H1 (cell line): ENCODE measurements around the gene SLC16A8. TPM values are rescaled to one million over a fixed set of nuclear protein-coding genes. Genes with fewer than 3 reads are reported as not detected.

Source experiments
- BCL11A ChIP-seq, 2 experiments: IDR thresholded peaks; one replicate each; pipeline ENCODE4 v1.6.1; 2011; ENCODE audit warnings: low read depth in 2 of 2, low read length in 2 of 2, mild to moderate bottlenecking in 2 of 2
- CBX5 ChIP-seq: fragments of 300-800, 300-1000 bp; sonication (generic); IDR thresholded peaks from 2 replicates; pipeline ENCODE4 v1.7.1; 2016; ENCODE audit warnings: antibody characterized with exemption, low read length, low read depth
- EP300 ChIP-seq, 2 experiments: IDR thresholded peaks; 1 replicate in 1 of 2; 2 replicates in 1 of 2; pipeline ENCODE4 v1.6.1; 2011 to 2012; ENCODE audit warnings: low read depth in 2 of 2, low read length in 2 of 2, mild to moderate bottlenecking in 2 of 2, borderline replicate concordance in 1 of 2, inconsistent platforms in 1 of 2, moderate library complexity in 1 of 2
- POU5F1 ChIP-seq: IDR thresholded peaks from 2 replicates; pipeline ENCODE4 v1.6.1; 2011; ENCODE audit warnings: low read depth, mild to moderate bottlenecking, low read length, moderate library complexity
- TCF12 ChIP-seq: IDR thresholded peaks from 2 replicates; pipeline ENCODE4 v1.6.1; 2011; ENCODE audit warnings: low read depth, mild to moderate bottlenecking, low read length
- polyA plus RNA-seq, 7 experiments: library from polyadenylated mRNA; depleted of rRNA in 3 of 7; stranded (reverse) in 5 of 7; unstranded in 2 of 7; fragments of >200 nt in 5 of 7; fragments of 200-250 nt in 2 of 7; gene quantifications; 1 replicate in 5 of 7; 2 replicates in 1 of 7; 4 replicates in 1 of 7; pipeline versions ENCODE4 v1.2.1 to v1.2.3, GENCODE V29; 2011 to 2013; ENCODE audit warnings: missing spikeins in 2 of 7, mixed read lengths in 2 of 7
- total RNA-seq: library from RNA; stranded (reverse); fragmentation: NEBNext Ultra II Directional; extraction: Animal tissue kit (Norgen Biotek cat#: 25700); gene quantifications from 2 replicates; pipeline ENCODE4 v1.2.1, GENCODE V29; 2021
- TF ChIP-seq, protein P1 (sequence below): fragments of 300-600 bp; sonication (generic); IDR thresholded peaks from 2 replicates; pipeline ENCODE4 v1.7.1; 2012; ENCODE audit warnings: low read length, moderate library complexity, mild to moderate bottlenecking, inconsistent platforms; ENCODE audit not compliant: insufficient replicate concordance

SLC16A8 gene
- total and polyA plus RNA-seq, 2 of the 8 experiments (the other 6 are each of a cell fraction or from before 2014, with no cell fraction given): 0.70 TPM; not detected in 1

GRCh38 chr22:38035530-38035885 is 48.5 kb downstream of the SLC16A8 start (continued):
- TF ChIP-seq, protein P1, sequence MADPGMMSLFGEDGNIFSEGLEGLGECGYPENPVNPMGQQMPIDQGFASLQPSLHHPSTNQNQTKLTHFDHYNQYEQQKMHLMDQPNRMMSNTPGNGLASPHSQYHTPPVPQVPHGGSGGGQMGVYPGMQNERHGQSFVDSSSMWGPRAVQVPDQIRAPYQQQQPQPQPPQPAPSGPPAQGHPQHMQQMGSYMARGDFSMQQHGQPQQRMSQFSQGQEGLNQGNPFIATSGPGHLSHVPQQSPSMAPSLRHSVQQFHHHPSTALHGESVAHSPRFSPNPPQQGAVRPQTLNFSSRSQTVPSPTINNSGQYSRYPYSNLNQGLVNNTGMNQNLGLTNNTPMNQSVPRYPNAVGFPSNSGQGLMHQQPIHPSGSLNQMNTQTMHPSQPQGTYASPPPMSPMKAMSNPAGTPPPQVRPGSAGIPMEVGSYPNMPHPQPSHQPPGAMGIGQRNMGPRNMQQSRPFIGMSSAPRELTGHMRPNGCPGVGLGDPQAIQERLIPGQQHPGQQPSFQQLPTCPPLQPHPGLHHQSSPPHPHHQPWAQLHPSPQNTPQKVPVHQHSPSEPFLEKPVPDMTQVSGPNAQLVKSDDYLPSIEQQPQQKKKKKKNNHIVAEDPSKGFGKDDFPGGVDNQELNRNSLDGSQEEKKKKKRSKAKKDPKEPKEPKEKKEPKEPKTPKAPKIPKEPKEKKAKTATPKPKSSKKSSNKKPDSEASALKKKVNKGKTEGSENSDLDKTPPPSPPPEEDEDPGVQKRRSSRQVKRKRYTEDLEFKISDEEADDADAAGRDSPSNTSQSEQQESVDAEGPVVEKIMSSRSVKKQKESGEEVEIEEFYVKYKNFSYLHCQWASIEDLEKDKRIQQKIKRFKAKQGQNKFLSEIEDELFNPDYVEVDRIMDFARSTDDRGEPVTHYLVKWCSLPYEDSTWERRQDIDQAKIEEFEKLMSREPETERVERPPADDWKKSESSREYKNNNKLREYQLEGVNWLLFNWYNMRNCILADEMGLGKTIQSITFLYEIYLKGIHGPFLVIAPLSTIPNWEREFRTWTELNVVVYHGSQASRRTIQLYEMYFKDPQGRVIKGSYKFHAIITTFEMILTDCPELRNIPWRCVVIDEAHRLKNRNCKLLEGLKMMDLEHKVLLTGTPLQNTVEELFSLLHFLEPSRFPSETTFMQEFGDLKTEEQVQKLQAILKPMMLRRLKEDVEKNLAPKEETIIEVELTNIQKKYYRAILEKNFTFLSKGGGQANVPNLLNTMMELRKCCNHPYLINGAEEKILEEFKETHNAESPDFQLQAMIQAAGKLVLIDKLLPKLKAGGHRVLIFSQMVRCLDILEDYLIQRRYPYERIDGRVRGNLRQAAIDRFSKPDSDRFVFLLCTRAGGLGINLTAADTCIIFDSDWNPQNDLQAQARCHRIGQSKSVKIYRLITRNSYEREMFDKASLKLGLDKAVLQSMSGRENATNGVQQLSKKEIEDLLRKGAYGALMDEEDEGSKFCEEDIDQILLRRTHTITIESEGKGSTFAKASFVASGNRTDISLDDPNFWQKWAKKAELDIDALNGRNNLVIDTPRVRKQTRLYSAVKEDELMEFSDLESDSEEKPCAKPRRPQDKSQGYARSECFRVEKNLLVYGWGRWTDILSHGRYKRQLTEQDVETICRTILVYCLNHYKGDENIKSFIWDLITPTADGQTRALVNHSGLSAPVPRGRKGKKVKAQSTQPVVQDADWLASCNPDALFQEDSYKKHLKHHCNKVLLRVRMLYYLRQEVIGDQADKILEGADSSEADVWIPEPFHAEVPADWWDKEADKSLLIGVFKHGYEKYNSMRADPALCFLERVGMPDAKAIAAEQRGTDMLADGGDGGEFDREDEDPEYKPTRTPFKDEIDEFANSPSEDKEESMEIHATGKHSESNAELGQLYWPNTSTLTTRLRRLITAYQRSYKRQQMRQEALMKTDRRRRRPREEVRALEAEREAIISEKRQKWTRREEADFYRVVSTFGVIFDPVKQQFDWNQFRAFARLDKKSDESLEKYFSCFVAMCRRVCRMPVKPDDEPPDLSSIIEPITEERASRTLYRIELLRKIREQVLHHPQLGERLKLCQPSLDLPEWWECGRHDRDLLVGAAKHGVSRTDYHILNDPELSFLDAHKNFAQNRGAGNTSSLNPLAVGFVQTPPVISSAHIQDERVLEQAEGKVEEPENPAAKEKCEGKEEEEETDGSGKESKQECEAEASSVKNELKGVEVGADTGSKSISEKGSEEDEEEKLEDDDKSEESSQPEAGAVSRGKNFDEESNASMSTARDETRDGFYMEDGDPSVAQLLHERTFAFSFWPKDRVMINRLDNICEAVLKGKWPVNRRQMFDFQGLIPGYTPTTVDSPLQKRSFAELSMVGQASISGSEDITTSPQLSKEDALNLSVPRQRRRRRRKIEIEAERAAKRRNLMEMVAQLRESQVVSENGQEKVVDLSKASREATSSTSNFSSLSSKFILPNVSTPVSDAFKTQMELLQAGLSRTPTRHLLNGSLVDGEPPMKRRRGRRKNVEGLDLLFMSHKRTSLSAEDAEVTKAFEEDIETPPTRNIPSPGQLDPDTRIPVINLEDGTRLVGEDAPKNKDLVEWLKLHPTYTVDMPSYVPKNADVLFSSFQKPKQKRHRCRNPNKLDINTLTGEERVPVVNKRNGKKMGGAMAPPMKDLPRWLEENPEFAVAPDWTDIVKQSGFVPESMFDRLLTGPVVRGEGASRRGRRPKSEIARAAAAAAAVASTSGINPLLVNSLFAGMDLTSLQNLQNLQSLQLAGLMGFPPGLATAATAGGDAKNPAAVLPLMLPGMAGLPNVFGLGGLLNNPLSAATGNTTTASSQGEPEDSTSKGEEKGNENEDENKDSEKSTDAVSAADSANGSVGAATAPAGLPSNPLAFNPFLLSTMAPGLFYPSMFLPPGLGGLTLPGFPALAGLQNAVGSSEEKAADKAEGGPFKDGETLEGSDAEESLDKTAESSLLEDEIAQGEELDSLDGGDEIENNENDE: no peak
- TF ChIP-seq BCL11A (IDR thresholded peaks at IDR 0.05; ENCODE audit: low read depth in 2 of 2, low read length in 2 of 2) (no peak), TCF12 (no peak), POU5F1 (no peak), EP300 (IDR thresholded peaks at IDR 0.05; ENCODE audit: borderline replicate concordance in 1 of 2, low read depth in 2 of 2, low read length in 2 of 2) (no peak), CBX5 (no peak)
